Chondrocyte (in vitro differentiated cells): Measurements from ENCODE around the gene KLC4. TPM values are rescaled to one million over a fixed set of nuclear protein-coding genes. Genes with fewer than 3 reads are reported as not detected.

ENCODE experiments used
- DNase-seq: peaks from one replicate; pipeline ENCODE4 v3.0.0; 2021; ENCODE audit warnings: mixed read lengths, low spot score
- H3K27ac Mint-ChIP-seq: one replicate; pipeline ENCODE4 v1.8.0; 2021; ENCODE audit warnings: mild to moderate bottlenecking, moderate library complexity, mixed read lengths; ENCODE audit not compliant: unreplicated experiment
- H3K27me3 Mint-ChIP-seq: 2 replicates; pipeline ENCODE4 v1.8.0; 2021; ENCODE audit warnings: low read depth, mixed read lengths
- H3K36me3 Mint-ChIP-seq: 2 replicates; pipeline ENCODE4 v1.8.0; 2021; ENCODE audit warnings: low read depth, mixed read lengths
- H3K4me1 Mint-ChIP-seq: 2 replicates; pipeline ENCODE4 v1.8.0; 2021; ENCODE audit warnings: low read depth, mild to moderate bottlenecking, mixed read lengths
- H3K4me3 Mint-ChIP-seq: one replicate; pipeline ENCODE4 v1.8.0; 2021; ENCODE audit warnings: mild to moderate bottlenecking, moderate library complexity, mixed read lengths; ENCODE audit not compliant: unreplicated experiment
- H3K9me3 Mint-ChIP-seq: 2 replicates; pipeline ENCODE4 v1.8.0; 2021; ENCODE audit warnings: low read depth, mixed read lengths
- total RNA-seq: library from RNA; stranded (reverse); gene quantifications from 3 replicates; pipeline ENCODE4 v1.2.1, GENCODE V29; 2021
- TF ChIP-seq, protein P1 (sequence below): fragments of 200-600 bp; sonication (generic); IDR thresholded peaks from 2 replicates; pipeline ENCODE4 v1.5.0; 2021; ENCODE audit warnings: antibody characterized with exemption, mild to moderate bottlenecking, moderate library complexity

KLC4 gene
- total RNA-seq, 1 donor from 2014 or later, result 30.0 TPM

DNA sequence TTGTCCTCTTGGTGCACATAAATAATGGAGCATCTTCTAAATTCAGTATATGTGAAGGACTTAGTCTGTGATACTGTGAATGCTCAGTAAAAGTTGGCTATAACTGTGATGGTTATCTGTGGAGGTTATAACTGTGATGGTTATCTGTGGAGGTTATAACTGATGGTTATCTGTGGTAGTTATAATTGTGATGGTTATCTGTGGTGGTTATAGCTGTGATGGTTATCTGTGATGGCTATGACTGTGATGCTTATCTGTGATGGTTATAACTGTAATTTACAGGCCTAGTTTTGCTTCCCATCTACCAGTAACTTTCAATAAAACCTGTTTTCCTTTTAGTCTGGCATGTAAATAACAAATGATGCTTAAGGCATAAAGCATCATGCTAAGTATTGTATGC, 33.2 kb downstream of the KLC4 start:
- H3K4me3 Mint-ChIP-seq, result no peak overlapping the region
- H3K9me3 Mint-ChIP-seq, result no peaks in the 10 kb centered on the region
- no peak overlapping the region for H3K27ac Mint-ChIP-seq
- H3K4me1 Mint-ChIP-seq, result peaks cover 64% of the 10 kb centered on the region
- DNase-seq, result no peak
- H3K36me3 Mint-ChIP-seq, result no peaks in the 10 kb centered on the region
- H3K27me3 Mint-ChIP-seq, result no peaks in the 10 kb centered on the region
- TF ChIP-seq, protein P1, sequence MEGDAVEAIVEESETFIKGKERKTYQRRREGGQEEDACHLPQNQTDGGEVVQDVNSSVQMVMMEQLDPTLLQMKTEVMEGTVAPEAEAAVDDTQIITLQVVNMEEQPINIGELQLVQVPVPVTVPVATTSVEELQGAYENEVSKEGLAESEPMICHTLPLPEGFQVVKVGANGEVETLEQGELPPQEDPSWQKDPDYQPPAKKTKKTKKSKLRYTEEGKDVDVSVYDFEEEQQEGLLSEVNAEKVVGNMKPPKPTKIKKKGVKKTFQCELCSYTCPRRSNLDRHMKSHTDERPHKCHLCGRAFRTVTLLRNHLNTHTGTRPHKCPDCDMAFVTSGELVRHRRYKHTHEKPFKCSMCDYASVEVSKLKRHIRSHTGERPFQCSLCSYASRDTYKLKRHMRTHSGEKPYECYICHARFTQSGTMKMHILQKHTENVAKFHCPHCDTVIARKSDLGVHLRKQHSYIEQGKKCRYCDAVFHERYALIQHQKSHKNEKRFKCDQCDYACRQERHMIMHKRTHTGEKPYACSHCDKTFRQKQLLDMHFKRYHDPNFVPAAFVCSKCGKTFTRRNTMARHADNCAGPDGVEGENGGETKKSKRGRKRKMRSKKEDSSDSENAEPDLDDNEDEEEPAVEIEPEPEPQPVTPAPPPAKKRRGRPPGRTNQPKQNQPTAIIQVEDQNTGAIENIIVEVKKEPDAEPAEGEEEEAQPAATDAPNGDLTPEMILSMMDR, result no peak

DNA sequence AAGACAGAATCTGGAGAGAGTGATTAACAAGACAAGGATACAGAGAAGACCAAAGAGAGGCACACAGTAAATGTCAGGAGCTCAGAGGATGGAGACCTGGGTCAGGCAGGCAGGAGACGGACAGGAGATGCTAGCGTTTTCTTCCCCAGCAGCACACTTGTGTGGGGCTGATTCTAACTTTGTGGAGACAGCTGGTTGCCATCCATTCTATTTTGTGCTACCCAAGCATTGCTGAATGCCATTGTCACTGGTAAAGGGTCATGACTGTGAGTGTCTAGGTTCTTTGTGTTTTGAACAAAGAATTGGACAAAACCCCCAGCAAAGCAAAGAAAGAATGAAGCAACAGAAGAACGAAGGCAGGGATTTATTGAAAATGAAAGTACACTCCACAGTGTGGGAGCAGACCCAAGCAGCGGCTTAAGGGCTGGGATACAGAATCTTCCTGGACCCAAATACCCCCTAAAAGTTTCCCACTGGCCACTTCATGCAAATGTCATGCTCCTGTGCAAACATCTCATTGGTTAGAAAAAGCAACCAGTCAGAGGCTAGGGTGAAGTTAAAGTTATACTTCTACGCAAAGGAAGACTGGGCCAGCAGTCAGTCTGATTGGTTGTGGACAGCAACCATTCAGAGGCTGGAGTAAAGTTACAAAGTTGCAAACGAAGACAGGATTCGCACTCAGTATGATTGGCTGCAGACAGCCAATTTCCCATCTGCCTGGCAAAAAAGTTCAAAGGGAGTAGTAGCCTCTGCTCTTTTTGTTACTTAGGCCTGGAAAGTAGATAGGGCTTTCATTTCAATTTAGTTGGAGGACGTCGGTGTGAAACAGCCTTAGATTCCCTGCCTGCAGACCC, 34.2 kb downstream of the KLC4 start:
- TF ChIP-seq, protein P1, result no peak
- no peak overlapping the region for H3K4me3 Mint-ChIP-seq
- H3K4me1 Mint-ChIP-seq, result peaks cover 74% of the 10 kb centered on the region
- DNase-seq, result peak; percentile 12
- no peaks in the 10 kb centered on the region for H3K27me3 Mint-ChIP-seq
- no peaks in the 10 kb centered on the region for H3K9me3 Mint-ChIP-seq
- no peaks in the 10 kb centered on the region for H3K36me3 Mint-ChIP-seq
- H3K27ac Mint-ChIP-seq, result peak overlapping the region; percentile 22

DNA sequence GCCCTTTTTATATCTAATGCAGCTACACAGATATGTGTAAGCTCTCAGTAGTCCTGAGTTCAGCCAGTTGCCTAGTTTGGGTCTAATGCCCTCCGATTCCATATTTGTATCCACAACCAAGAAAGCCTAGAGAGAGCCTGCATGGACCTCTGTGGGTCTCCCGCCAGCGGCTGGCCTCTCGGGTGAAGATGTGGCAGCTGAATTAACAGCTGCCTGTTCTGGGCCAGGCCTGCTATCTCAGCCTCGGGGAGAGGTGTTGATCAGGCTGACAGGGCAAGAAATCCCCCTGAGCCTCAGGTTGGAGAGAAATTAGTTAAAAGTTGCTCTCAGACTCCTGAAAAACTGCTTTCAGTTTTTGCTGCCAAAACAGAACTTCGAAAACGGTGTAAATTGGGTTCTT, 36.5 kb downstream of the KLC4 start:
- no peak overlapping the region for H3K4me3 Mint-ChIP-seq
- no peaks in the 10 kb centered on the region for H3K36me3 Mint-ChIP-seq
- H3K9me3 Mint-ChIP-seq, result no peaks in the 10 kb centered on the region
- no peaks in the 10 kb centered on the region for H3K27me3 Mint-ChIP-seq
- TF ChIP-seq, protein P1, result no peak
- peaks cover 55% of the 10 kb centered on the region for H3K4me1 Mint-ChIP-seq
- H3K27ac Mint-ChIP-seq, result peak overlapping the region; percentile 94
- peak; percentile 40 for DNase-seq

DNA sequence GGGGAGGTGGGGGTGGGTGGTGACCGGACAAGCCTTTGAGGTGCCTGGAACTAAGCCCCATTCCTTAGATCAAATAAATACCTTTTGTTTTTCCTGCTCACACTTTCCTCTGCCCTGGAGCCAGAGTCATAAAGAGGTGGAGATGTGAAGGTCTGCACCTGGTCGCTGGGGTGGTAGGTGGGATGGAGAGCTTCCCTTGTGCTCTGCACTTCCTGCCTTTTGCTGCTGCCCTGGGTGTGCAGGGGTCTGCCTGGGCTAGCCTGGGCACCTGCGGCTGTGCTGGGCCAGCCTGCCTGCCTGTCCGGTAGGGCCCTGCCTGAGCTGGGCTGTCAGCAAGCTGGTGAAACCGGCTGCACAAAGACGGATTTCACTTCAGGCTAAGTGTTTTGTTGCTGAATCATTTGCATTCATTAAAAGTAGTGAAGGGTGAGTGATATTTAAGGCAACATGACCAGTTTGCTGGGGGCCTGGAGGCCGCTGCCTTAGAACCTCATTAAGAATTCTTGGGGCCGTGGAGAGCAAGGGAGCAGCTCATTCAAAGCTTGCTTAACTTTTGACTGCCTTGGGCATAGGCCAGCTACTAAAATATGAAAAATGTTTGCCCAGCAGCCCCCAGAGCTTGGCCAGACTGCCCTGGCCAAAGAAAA, 37.1 kb downstream of the KLC4 start:
- H3K4me1 Mint-ChIP-seq, result peaks cover 52% of the 10 kb centered on the region
- H3K4me3 Mint-ChIP-seq, result no peak overlapping the region
- no peaks in the 10 kb centered on the region for H3K9me3 Mint-ChIP-seq
- H3K27ac Mint-ChIP-seq, result peak overlapping the region; percentile 94
- no peaks in the 10 kb centered on the region for H3K36me3 Mint-ChIP-seq
- TF ChIP-seq, protein P1, result no peak
- DNase-seq, result peak; percentile 89
- H3K27me3 Mint-ChIP-seq, result no peaks in the 10 kb centered on the region

DNA sequence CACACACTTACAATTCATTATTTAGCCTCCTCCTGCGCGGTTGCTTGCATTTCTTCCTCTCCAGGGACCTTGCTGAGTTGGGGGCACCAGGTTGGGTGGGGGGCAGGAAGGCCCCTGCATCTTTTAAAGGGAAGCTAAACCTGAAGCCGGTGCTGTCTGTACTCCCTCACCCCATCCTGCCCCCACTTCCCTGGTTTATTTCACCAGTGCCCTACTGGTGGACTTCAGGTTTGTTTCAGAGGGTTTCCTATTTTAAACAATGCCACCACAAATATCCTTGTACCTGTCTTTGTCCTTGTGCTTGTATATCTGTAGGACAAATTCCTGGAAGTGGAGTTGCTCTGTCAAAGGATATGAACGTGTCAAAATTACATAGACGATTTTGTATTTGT, 37.7 kb downstream of the KLC4 start:
- peak overlapping the region; percentile 39 for H3K4me3 Mint-ChIP-seq
- no peak for DNase-seq

More for the DNA sequence above, 37.7 kb downstream of the KLC4 start:
- Mint-ChIP-seq H3K36me3 (no peaks in the 10 kb centered on the region), H3K9me3 (no peaks in the 10 kb centered on the region), H3K4me1 (peaks cover 52% of the 10 kb centered on the region), H3K27ac (peak overlapping the region; percentile 94), H3K27me3 (no peaks in the 10 kb centered on the region)
- TF ChIP-seq, protein P1, result peak; percentile 51
